ENCODE results near the gene CFAP99.

The CFAP99 gene

GRCh38 chr4:2501034-2501594, 82.4 kb downstream of the CFAP99 start:
- no peak for TF ChIP-seq ZNF274 (IDR thresholded peaks at IDR 0.05; ENCODE audit: low read depth, low read length)
- TF ChIP-seq YY1 (IDR thresholded peaks at IDR 0.05; ENCODE audit: insufficient read depth, insufficient read length) = no peak
- TF ChIP-seq SUZ12 (IDR thresholded peaks at IDR 0.05; ENCODE audit: extremely low read depth, insufficient read depth, insufficient read length) = no peak
- no peak overlapping the region for H3K9ac ChIP-seq (ENCODE audit: insufficient read length, low read depth)
- no peaks in the 10 kb centered on the region for H3K9me3 ChIP-seq (ENCODE audit: insufficient read depth, low read length)
- no peaks in the 10 kb centered on the region for H3K27me3 ChIP-seq (ENCODE audit: insufficient read depth, insufficient read length)
- peaks cover 87% of the 10 kb centered on the region for H3K36me3 ChIP-seq (ENCODE audit: insufficient read depth, insufficient read length, low read length)
- no peak overlapping the region for H3K4me3 ChIP-seq (ENCODE audit: insufficient read length, low read depth)
- DNase-seq (ENCODE audit: low read depth, low spot score) = no peak
- no peaks in the 10 kb centered on the region for H3K4me1 ChIP-seq (ENCODE audit: insufficient read depth, insufficient read length)

- DNase-seq (ENCODE audit: low read depth, low spot score) = no peak
- Histone ChIP-seq H3K4me1 (ENCODE audit: insufficient read depth, insufficient read length) (peaks cover 2% of the 10 kb centered on the region), H3K27me3 (ENCODE audit: insufficient read depth, insufficient read length) (no peaks in the 10 kb centered on the region), H3K9me3 (ENCODE audit: insufficient read depth, low read length) (no peaks in the 10 kb centered on the region), H3K36me3 (ENCODE audit: insufficient read depth, insufficient read length, low read length) (peaks cover 82% of the 10 kb centered on the region), H3K4me3 (ENCODE audit: insufficient read length, low read depth) (no peak overlapping the region), H3K9ac (ENCODE audit: insufficient read length, low read depth) (no peak overlapping the region)
- TF ChIP-seq YY1 (IDR thresholded peaks at IDR 0.05; ENCODE audit: insufficient read depth, insufficient read length) (no peak), SUZ12 (IDR thresholded peaks at IDR 0.05; ENCODE audit: extremely low read depth, insufficient read depth, insufficient read length) (no peak), ZNF274 (IDR thresholded peaks at IDR 0.05; ENCODE audit: low read depth, low read length) (no peak)
Observed at GRCh38 chr4:2503809-2504208, 85.1 kb downstream of the CFAP99 start.

GRCh38 chr4:2507259-2507658, 88.5 kb downstream of the CFAP99 start:
- peaks cover 5% of the 10 kb centered on the region for H3K4me1 ChIP-seq (ENCODE audit: insufficient read depth, insufficient read length)
- no peak overlapping the region for H3K9ac ChIP-seq (ENCODE audit: insufficient read length, low read depth)
- H3K4me3 ChIP-seq (ENCODE audit: insufficient read length, low read depth) = no peak overlapping the region
- peaks cover 80% of the 10 kb centered on the region for H3K36me3 ChIP-seq (ENCODE audit: insufficient read depth, insufficient read length, low read length)
- TF ChIP-seq YY1 (IDR thresholded peaks at IDR 0.05; ENCODE audit: insufficient read depth, insufficient read length) = no peak
- TF ChIP-seq SUZ12 (IDR thresholded peaks at IDR 0.05; ENCODE audit: extremely low read depth, insufficient read depth, insufficient read length) = no peak
- TF ChIP-seq ZNF274 (IDR thresholded peaks at IDR 0.05; ENCODE audit: low read depth, low read length) = no peak
- H3K27me3 ChIP-seq (ENCODE audit: insufficient read depth, insufficient read length) = no peaks in the 10 kb centered on the region
- H3K9me3 ChIP-seq (ENCODE audit: insufficient read depth, low read length) = no peaks in the 10 kb centered on the region
- DNase-seq (ENCODE audit: low read depth, low spot score) = no peak

- Histone ChIP-seq H3K27me3 (ENCODE audit: insufficient read depth, insufficient read length) (no peaks in the 10 kb centered on the region), H3K9me3 (ENCODE audit: insufficient read depth, low read length) (no peaks in the 10 kb centered on the region), H3K4me3 (ENCODE audit: insufficient read length, low read depth) (no peak overlapping the region), H3K4me1 (ENCODE audit: insufficient read depth, insufficient read length) (peaks cover 8% of the 10 kb centered on the region), H3K9ac (ENCODE audit: insufficient read length, low read depth) (no peak overlapping the region), H3K36me3 (ENCODE audit: insufficient read depth, insufficient read length, low read length) (peaks cover 81% of the 10 kb centered on the region)
- no peak for TF ChIP-seq YY1 (IDR thresholded peaks at IDR 0.05; ENCODE audit: insufficient read depth, insufficient read length)
- no peak for TF ChIP-seq SUZ12 (IDR thresholded peaks at IDR 0.05; ENCODE audit: extremely low read depth, insufficient read depth, insufficient read length)
- TF ChIP-seq ZNF274 (IDR thresholded peaks at IDR 0.05; ENCODE audit: low read depth, low read length) = no peak
- no peak for DNase-seq (ENCODE audit: low read depth, low spot score)
Observed at GRCh38 chr4:2507855-2508254, 89.1 kb downstream of the CFAP99 start.

DNA sequence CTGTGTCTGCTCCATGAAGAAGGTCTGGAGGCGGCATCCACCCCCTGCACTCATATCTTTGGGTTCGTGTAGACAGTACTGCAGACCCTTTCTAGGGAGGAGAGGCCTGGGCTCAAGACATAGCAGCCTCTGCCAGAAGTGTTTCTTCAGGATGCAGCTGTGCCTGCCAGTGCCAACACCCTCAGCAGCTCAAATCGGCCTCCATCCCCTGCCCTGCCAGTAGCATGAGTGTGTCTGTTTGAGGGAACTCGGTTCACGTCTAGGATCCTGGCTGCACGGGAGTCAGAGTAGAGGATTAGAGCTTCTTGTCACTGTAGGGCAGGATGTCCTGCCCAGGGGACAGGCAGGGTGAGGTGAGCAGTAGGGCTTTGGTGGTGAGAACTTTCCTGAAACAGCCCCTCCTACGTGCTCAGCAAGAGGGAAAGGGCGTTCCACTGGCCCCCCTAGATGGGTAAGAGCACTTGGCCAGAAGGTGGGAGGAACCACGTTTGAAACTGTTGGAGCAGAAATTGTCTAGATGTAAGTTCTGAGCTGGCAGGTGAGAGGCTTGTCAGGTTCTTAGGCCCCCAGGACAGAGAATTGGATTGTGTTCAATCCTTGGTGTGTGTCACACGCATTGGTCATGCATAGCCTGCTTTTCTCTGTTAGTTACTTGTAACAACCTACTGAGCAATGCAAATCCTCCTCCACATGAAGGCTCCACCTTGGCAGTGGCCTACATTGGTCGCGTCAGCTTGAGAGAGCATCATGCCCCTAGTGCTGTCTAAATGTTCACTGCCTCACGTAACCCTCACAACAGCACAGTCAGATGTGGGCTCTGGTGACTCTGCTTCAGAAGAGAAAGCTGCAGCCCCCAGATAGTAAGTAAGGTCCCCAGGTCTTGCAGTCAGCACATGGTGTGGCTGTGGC, 91.8 kb downstream of the CFAP99 start:
- no peaks in the 10 kb centered on the region for H3K9me3 ChIP-seq (ENCODE audit: insufficient read depth, low read length)
- no peak overlapping the region for H3K4me3 ChIP-seq (ENCODE audit: insufficient read length, low read depth)
- H3K9ac ChIP-seq (ENCODE audit: insufficient read length, low read depth) = no peak overlapping the region
- peaks cover 8% of the 10 kb centered on the region for H3K4me1 ChIP-seq (ENCODE audit: insufficient read depth, insufficient read length)
- no peak for DNase-seq (ENCODE audit: low read depth, low spot score)
- no peak for TF ChIP-seq SUZ12 (IDR thresholded peaks at IDR 0.05; ENCODE audit: extremely low read depth, insufficient read depth, insufficient read length)
- TF ChIP-seq YY1 (IDR thresholded peaks at IDR 0.05; ENCODE audit: insufficient read depth, insufficient read length) = no peak
- no peak for TF ChIP-seq ZNF274 (IDR thresholded peaks at IDR 0.05; ENCODE audit: low read depth, low read length)
- H3K27me3 ChIP-seq (ENCODE audit: insufficient read depth, insufficient read length) = no peaks in the 10 kb centered on the region
- H3K36me3 ChIP-seq (ENCODE audit: insufficient read depth, insufficient read length, low read length) = peaks cover 88% of the 10 kb centered on the region

DNA sequence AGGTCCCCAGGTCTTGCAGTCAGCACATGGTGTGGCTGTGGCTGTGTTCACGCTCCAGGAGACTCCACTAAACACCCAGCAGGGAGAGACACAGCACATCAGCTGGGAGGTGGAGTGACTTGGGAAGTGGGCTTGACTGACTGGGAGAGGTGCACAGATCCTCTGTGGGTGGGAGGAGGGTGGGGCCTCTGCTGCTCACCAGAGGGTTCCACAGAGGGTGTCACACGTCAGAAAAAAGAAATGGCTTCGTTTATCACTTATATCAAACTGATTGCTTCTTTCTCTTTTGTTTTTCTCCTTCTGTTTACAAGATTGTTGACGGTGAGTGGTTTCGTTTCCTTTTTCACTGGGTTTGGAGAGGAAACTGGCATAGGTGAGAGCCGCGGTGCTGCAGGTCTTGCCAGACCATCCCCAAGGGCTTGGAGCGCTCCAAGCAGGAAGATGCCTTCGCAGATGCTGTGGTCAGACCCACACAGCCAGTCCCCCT, 92.9 kb downstream of the CFAP99 start:
- no peaks in the 10 kb centered on the region for H3K9me3 ChIP-seq (ENCODE audit: insufficient read depth, low read length)
- H3K4me3 ChIP-seq (ENCODE audit: insufficient read length, low read depth) = no peak overlapping the region
- H3K4me1 ChIP-seq (ENCODE audit: insufficient read depth, insufficient read length) = peaks cover 8% of the 10 kb centered on the region
- TF ChIP-seq ZNF274 (IDR thresholded peaks at IDR 0.05; ENCODE audit: low read depth, low read length) (no peak), SUZ12 (IDR thresholded peaks at IDR 0.05; ENCODE audit: extremely low read depth, insufficient read depth, insufficient read length) (no peak), YY1 (IDR thresholded peaks at IDR 0.05; ENCODE audit: insufficient read depth, insufficient read length) (no peak)
- no peak overlapping the region for H3K9ac ChIP-seq (ENCODE audit: insufficient read length, low read depth)
- no peaks in the 10 kb centered on the region for H3K27me3 ChIP-seq (ENCODE audit: insufficient read depth, insufficient read length)
- peaks cover 88% of the 10 kb centered on the region for H3K36me3 ChIP-seq (ENCODE audit: insufficient read depth, insufficient read length, low read length)
- DNase-seq (ENCODE audit: low read depth, low spot score) = no peak

Measured in NT2/D1 (cell line).